OCI-LY7 (cell line): ENCODE measurements around the gene NIPBL.
"Not testable (repeated sequence)": the region's sequence is repeated elsewhere in the genome, so short reads cannot be mapped to it uniquely, and the experiment has no call there.

Experiments used
- CTCF ChIP-seq: fragments of 200-600 bp; sonication (generic); conservative IDR thresholded peaks from 2 replicates; pipeline ENCODE4 v1.5.1; 2014; ENCODE audit warnings: mild to moderate bottlenecking, antibody characterized with exemption, low read length, moderate library complexity, mixed read lengths
- EZH2phosphoT487 ChIP-seq: fragments of 200-600 bp; sonication (generic); IDR thresholded peaks from 2 replicates; pipeline ENCODE4 v1.6.1; 2018; ENCODE audit warnings: low read depth, borderline replicate concordance, mild to moderate bottlenecking, mixed run types, antibody characterized with exemption, low read length, moderate library complexity, mixed read lengths

- not testable (repeated sequence) for TF ChIP-seq CTCF, EZH2phosphoT487
These were observed 217.2 kb downstream of the NIPBL start for GRCh38 chr5:37093795-37094194.
